Natural killer cell (primary cell): ENCODE data around the gene PA2G4. TPM values are rescaled to one million over a fixed set of nuclear protein-coding genes. Genes with fewer than 3 reads are reported as not detected.
A peak's percentile ranks its signal among the peaks of the same experiment; 100 is the strongest.

Source experiments
- ATAC-seq, 3 donors: fragments of 150-1000 bp in 2 of 3; fragments of 200-7000 bp in 1 of 3; cut with Tn5 transposase; 1 replicate in 1 of 3; 2 replicates in 2 of 3; pipeline ENCODE4 v1.10.0; 2021; ENCODE audit warnings: mild to moderate bottlenecking in 2 of 3, moderate library complexity in 2 of 3
- DNase-seq, 2 donors: peaks; one replicate each; pipeline versions ENCODE4 v3.0.0 to v3.0.0-alpha.2; 2013 to 2021; ENCODE audit warnings: mixed read lengths in 1 of 2
- H3K27ac ChIP-seq: one replicate; pipeline ENCODE4 v1.5.1; 2013; ENCODE audit warnings: mild to moderate bottlenecking, low read length
- H3K27me3 ChIP-seq: one replicate; pipeline ENCODE4 v1.6.1; 2013; ENCODE audit warnings: low read length; ENCODE audit not compliant: control insufficient read depth, insufficient read depth
- H3K36me3 ChIP-seq: one replicate; pipeline ENCODE4 v1.6.1; 2013; ENCODE audit warnings: low read length; ENCODE audit not compliant: control insufficient read depth, insufficient read depth
- H3K4me1 ChIP-seq: one replicate; pipeline ENCODE4 v1.6.1; 2013; ENCODE audit warnings: low read length; ENCODE audit not compliant: control insufficient read depth, insufficient read depth
- H3K4me3 ChIP-seq: one replicate; pipeline ENCODE4 v1.5.1; 2013; ENCODE audit warnings: low read length
- H3K9me3 ChIP-seq: one replicate; pipeline ENCODE4 v1.6.1; 2013; ENCODE audit warnings: low read length; ENCODE audit not compliant: control insufficient read depth, insufficient read depth
- H3K27ac Mint-ChIP-seq, 2 donors: one replicate each; pipeline ENCODE4 v1.8.0; 2022; ENCODE audit warnings: mild to moderate bottlenecking in 2 of 2, mixed read lengths in 2 of 2, moderate library complexity in 1 of 2
- H3K27me3 Mint-ChIP-seq, 2 donors: one replicate each; pipeline ENCODE4 v1.8.0; 2022; ENCODE audit warnings: low read depth in 2 of 2, mixed read lengths in 2 of 2
- H3K36me3 Mint-ChIP-seq: one replicate; pipeline ENCODE4 v1.8.0; 2022; ENCODE audit warnings: mixed read lengths
- H3K4me1 Mint-ChIP-seq, 2 donors: one replicate each; pipeline ENCODE4 v1.8.0; 2022; ENCODE audit warnings: mixed read lengths in 2 of 2
- H3K4me3 Mint-ChIP-seq: one replicate; pipeline ENCODE4 v1.8.0; 2022; ENCODE audit warnings: mild to moderate bottlenecking, moderate library complexity, mixed read lengths
- H3K9me3 Mint-ChIP-seq, 2 donors: one replicate each; pipeline ENCODE4 v1.8.0; 2022; ENCODE audit warnings: mixed read lengths in 2 of 2
- CTCF ChIP-seq: fragments of 200-600 bp; IDR thresholded peaks from one replicate; pipeline ENCODE4 v1.8.0; 2022; ENCODE audit warnings: antibody characterized with exemption
- WGBS: methylation state at CpG from one replicate; pipeline ENCODE4 v1.1.7; 2013; ENCODE audit warnings: missing lambda C conversion rate; ENCODE audit not compliant: insufficient coverage; 5-methylcytosine and 5-hydroxymethylcytosine counted together
- intact Hi-C: fragments of 100-400 bp; cut with micrococcal nuclease; formaldehyde crosslinking; loops from one replicate; pipeline ENCODE4 v1.14.2; 2022
- total RNA-seq, 4 donors: library from RNA; stranded (reverse); fragments of 120-200 nt in 1 of 4; gene quantifications; one replicate each; pipeline versions ENCODE4 v1.2.3 to v1.2.4, GENCODE V29; 2013 to 2022

Gene PA2G4
- total RNA-seq, 3 donors from 2014 or later (not counting 1 experiment from before 2014, with no cell fraction given) = 78.5 to 86.4 (median 79.7) TPM

GRCh38 chr12:56118688-56119357, 14.5 kb downstream of the PA2G4 start:
- H3K36me3 Mint-ChIP-seq = peaks cover 3% of the 10 kb centered on the region
- H3K4me3 Mint-ChIP-seq = peak overlapping the region; percentile 98
- TF ChIP-seq CTCF = no peak
- Histone ChIP-seq H3K4me3 (peak overlapping the region; percentile 78), H3K9me3 (no peaks in the 10 kb centered on the region), H3K27me3 (no peaks in the 10 kb centered on the region), H3K27ac (peak overlapping the region; percentile 90), H3K4me1 (peaks cover 28% of the 10 kb centered on the region), H3K36me3 (peaks cover 23% of the 10 kb centered on the region)
- peaks cover 33 to 36% of the 10 kb centered on the region in 2 donors for H3K4me1 Mint-ChIP-seq
- H3K27me3 Mint-ChIP-seq = no peaks in the 10 kb centered on the region
- no peaks in the 10 kb centered on the region for H3K9me3 Mint-ChIP-seq
- H3K27ac Mint-ChIP-seq = peak overlapping the region; percentile 95 to 99
- intact Hi-C loops = loop anchor here (1.0 to 5.0 kb wide), 10 partner anchors 7 to 346 kb away; partner anchors contain the start of genes ANKRD52, CS, MYL6 and ORMDL2
- ATAC-seq (no peak), DNase-seq (peak in 1 of 2 donors; percentile 37)
- 10% methylated on average over 12 of the region's 13 CpGs for WGBS

- H3K27ac Mint-ChIP-seq = peak overlapping the region; percentile 95 to 99
- intact Hi-C loops = loop anchor here (2.0 to 5.0 kb wide), 5 partner anchors 69 to 345 kb away; partner anchors contain the start of genes ANKRD52, CS, RPS26 and SMARCC2
- DNase-seq (peak in 1 of 2 donors; percentile 85), ATAC-seq (no peak)
- Histone ChIP-seq H3K4me1 (peaks cover 28% of the 10 kb centered on the region), H3K27ac (no peak overlapping the region), H3K36me3 (peaks cover 25% of the 10 kb centered on the region), H3K9me3 (no peaks in the 10 kb centered on the region), H3K27me3 (no peaks in the 10 kb centered on the region), H3K4me3 (no peak overlapping the region)
- no peaks in the 10 kb centered on the region for H3K36me3 Mint-ChIP-seq
- TF ChIP-seq CTCF = peak; percentile 69
- no peaks in the 10 kb centered on the region for H3K9me3 Mint-ChIP-seq
- WGBS = 0% methylated on average over 2 of the region's 2 CpGs
- no peaks in the 10 kb centered on the region for H3K27me3 Mint-ChIP-seq
- peaks cover 33 to 42% of the 10 kb centered on the region in 2 donors for H3K4me1 Mint-ChIP-seq
- H3K4me3 Mint-ChIP-seq = peak overlapping the region; percentile 98
Observed at GRCh38 chr12:56119361-56119796, 15.0 kb downstream of the PA2G4 start.

GRCh38 chr12:56120158-56120846, 15.9 kb downstream of the PA2G4 start:
- no peak for ATAC-seq
- Histone ChIP-seq H3K27ac (no peak overlapping the region), H3K4me3 (no peak overlapping the region), H3K36me3 (peaks cover 25% of the 10 kb centered on the region), H3K27me3 (no peaks in the 10 kb centered on the region), H3K4me1 (peaks cover 28% of the 10 kb centered on the region), H3K9me3 (no peaks in the 10 kb centered on the region)
- H3K36me3 Mint-ChIP-seq = no peaks in the 10 kb centered on the region
- H3K27me3 Mint-ChIP-seq = no peaks in the 10 kb centered on the region
- H3K27ac Mint-ChIP-seq = peak overlapping the region; percentile 95 to 99
- intact Hi-C loops = no loop called here
- no peak for DNase-seq
- no peaks in the 10 kb centered on the region for H3K9me3 Mint-ChIP-seq
- TF ChIP-seq CTCF = no peak
- H3K4me3 Mint-ChIP-seq = peak overlapping the region; percentile 98
- 97% methylated on average over 17 of the region's 17 CpGs for WGBS
- H3K4me1 Mint-ChIP-seq = peaks cover 33 to 42% of the 10 kb centered on the region in 2 donors
